T47D (cell line): ENCODE measurements around the gene TBC1D8.

Experiments
- DNase-seq, 2 experiments: peaks; one replicate each; pipeline versions ENCODE4 v3.0.0 to v3.0.0-alpha.2; 2011 to 2012; ENCODE audit warnings: low read depth in 1 of 2, low spot score in 1 of 2
- JUND ChIP-seq: IDR thresholded peaks from 2 replicates; pipeline ENCODE4 v1.6.1; 2012; ENCODE audit warnings: low read depth
- in situ Hi-C: cut with HindIII; loops from 2 replicates; pipeline ENCODE4 v1.10.0; 2016; ENCODE audit warnings: low sequenced_read_pairs, low pct_unique_long_range_greater_than_20kb

TBC1D8 gene

GRCh38 chr2:101111917-101112771 is 39.0 kb downstream of the TBC1D8 start:
- in situ Hi-C loops, result no loop called here

GRCh38 chr2:101111262-101111838 is 39.8 kb downstream of the TBC1D8 start:
- no peak for DNase-seq
- TF ChIP-seq JUND, result no peak
- in situ Hi-C loops, result no loop called here

More at GRCh38 chr2:101111917-101112771, 39.0 kb downstream of the TBC1D8 start:
- no peak for DNase-seq
- TF ChIP-seq JUND, result no peak

GRCh38 chr2:101109451-101110118 is 41.6 kb downstream of the TBC1D8 start:
- in situ Hi-C loops, result no loop called here
- no peak for TF ChIP-seq JUND
- DNase-seq, result no peak

- no peak for TF ChIP-seq JUND
- no peak for DNase-seq
- in situ Hi-C loops, result no loop called here
These were observed 42.8 kb downstream of the TBC1D8 start for GRCh38 chr2:101108357-101108756.

GRCh38 chr2:101107241-101107640 is 43.9 kb downstream of the TBC1D8 start:
- in situ Hi-C loops, result no loop called here
- no peak for DNase-seq
- TF ChIP-seq JUND, result no peak

- in situ Hi-C loops, result no loop called here
- DNase-seq, result no peak
- no peak for TF ChIP-seq JUND
These were observed 44.6 kb downstream of the TBC1D8 start for GRCh38 chr2:101106453-101107181.

GRCh38 chr2:101105654-101106053 is 45.5 kb downstream of the TBC1D8 start:
- no peak for DNase-seq
- in situ Hi-C loops, result no loop called here
- TF ChIP-seq JUND, result no peak

- in situ Hi-C loops, result no loop called here
- no peak for TF ChIP-seq JUND
- DNase-seq, result no peak
These were observed 53.5 kb downstream of the TBC1D8 start for GRCh38 chr2:101097638-101098037.

- no peak for DNase-seq
- in situ Hi-C loops, result no loop called here
- no peak for TF ChIP-seq JUND
These were observed 54.5 kb downstream of the TBC1D8 start for GRCh38 chr2:101096619-101097142.

- in situ Hi-C loops, result no loop called here
- DNase-seq, result no peak
- TF ChIP-seq JUND, result no peak
These were observed 56.8 kb downstream of the TBC1D8 start for GRCh38 chr2:101094351-101094750.

GRCh38 chr2:101089942-101090799 is 61.0 kb downstream of the TBC1D8 start:
- no peak for TF ChIP-seq JUND
- no peak for DNase-seq
- in situ Hi-C loops, result no loop called here
